ENCODE results near the gene REC8. TPM values are rescaled to one million over a fixed set of nuclear protein-coding genes. Genes with fewer than 3 reads are reported as not detected.
"Not testable (repeated sequence)": the region's sequence is repeated elsewhere in the genome, so short reads cannot be mapped to it uniquely, and the experiment has no call there.

Gene REC8
- total RNA-seq, 1 donor from 2014 or later: 136 TPM

DNA sequence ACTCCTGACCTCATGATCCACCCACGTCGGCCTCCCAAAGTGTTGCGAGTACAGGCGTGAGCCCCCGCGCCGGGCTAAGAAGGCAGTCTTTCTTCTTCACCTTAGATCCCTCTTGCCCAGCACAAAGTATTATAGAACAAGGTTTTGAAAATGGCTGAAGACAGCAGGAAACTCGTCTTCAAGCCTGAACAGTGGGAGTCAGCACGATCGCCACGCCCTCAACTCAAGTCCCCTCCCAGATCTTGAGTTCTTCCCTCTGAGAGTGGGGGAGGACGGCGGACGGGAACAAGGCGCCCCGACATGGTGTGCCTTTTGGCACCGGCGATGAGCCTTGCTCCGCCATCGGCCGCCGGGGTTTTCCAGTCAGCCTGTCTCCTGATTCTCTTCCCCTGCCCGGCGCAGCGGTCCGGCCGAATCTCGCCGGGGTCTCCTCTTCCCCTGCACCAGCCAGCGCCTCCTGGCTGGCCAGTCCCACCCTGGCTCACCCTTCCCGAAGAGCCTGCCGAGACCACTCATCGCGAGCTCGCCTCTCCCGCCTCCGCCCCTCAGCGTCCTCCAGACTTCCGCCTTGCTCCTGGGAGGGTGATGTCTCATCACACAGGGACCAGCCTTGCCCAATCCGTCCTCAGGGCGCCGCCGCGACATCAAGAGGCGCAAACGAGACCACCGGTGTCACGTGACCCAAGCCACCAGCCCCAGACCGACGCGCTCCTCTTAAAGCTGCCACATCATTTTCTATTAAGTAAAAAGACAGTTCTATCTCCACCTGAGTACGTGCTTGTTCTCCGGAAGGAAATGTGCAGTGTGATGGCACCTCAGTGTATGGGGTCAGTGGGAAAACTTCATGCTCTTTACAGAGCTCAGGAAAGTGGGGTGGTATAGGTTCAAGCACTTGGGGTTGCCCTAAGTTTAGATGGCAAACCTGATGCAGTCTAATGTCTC is 41.3 kb downstream of the REC8 start, which contains the start of gene CHMP4A:
Gene CHMP4A (minus strand): TSS at position 565 of the 942 bp plus-strand sequence. CDS start 49 bp downstream, at position 516.
- H3K4me3 Mint-ChIP-seq (ENCODE audit: unreplicated experiment): peak within 1 kb of the TSS; percentile 91
- peak within 1 kb of the TSS; percentile 95 for H3K27ac Mint-ChIP-seq (ENCODE audit: unreplicated experiment)
- peaks cover 19% of the 10 kb centered on the region for H3K27me3 Mint-ChIP-seq (ENCODE audit: unreplicated experiment)
- peak; percentile 98 for DNase-seq
- peaks cover 10% of the 10 kb centered on the region for H3K4me1 Mint-ChIP-seq (ENCODE audit: low read depth, unreplicated experiment)
- TF ChIP-seq, protein P1, sequence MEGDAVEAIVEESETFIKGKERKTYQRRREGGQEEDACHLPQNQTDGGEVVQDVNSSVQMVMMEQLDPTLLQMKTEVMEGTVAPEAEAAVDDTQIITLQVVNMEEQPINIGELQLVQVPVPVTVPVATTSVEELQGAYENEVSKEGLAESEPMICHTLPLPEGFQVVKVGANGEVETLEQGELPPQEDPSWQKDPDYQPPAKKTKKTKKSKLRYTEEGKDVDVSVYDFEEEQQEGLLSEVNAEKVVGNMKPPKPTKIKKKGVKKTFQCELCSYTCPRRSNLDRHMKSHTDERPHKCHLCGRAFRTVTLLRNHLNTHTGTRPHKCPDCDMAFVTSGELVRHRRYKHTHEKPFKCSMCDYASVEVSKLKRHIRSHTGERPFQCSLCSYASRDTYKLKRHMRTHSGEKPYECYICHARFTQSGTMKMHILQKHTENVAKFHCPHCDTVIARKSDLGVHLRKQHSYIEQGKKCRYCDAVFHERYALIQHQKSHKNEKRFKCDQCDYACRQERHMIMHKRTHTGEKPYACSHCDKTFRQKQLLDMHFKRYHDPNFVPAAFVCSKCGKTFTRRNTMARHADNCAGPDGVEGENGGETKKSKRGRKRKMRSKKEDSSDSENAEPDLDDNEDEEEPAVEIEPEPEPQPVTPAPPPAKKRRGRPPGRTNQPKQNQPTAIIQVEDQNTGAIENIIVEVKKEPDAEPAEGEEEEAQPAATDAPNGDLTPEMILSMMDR (IDR thresholded peaks at IDR 0.05; ENCODE audit: partially characterized antibody, unreplicated experiment): no peak
- no peaks in the 10 kb centered on the region for H3K36me3 Mint-ChIP-seq (ENCODE audit: unreplicated experiment)
- peaks cover 12% of the 10 kb centered on the region for H3K9me3 Mint-ChIP-seq (ENCODE audit: unreplicated experiment)

DNA sequence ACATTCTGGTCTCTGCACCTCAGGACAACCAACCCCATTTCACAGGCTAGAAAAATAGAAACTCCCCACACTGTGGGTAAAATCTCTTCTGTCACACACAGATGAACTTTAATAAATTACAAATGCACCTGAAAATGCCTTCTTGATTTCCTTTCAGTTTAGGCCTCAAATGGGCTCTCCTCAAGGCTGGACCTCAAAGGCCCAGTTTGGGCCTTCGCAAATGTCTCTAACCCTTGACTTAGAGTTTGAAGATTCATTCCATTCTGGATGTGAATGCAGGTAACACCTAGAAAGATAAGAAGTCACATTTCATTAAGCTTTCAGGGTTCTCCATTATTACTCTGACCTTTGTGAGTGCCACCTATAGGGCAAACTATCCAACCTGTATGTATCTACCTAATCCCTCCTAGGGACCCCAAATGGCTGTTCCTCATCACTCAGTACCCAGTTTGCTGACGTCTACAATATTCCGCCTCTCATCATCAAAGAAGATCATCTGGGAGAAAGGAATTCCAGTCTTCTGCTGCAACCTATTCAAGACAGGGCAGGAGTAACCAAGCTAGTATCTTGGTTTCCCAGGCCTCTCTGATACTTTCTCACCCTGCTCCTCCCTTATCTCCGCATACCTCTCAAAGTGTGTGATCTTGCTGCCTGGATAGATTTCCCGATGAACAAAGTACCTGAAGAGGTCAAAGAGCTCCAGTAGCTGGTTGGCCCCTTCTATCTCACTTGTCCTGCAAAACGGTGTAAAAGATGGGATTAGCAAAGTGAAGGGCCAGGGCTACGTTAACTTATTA is 42.2 kb downstream of the REC8 start:
- Mint-ChIP-seq H3K27me3 (ENCODE audit: unreplicated experiment) (peaks cover 17% of the 10 kb centered on the region), H3K27ac (ENCODE audit: unreplicated experiment) (peak overlapping the region; percentile 95), H3K9me3 (ENCODE audit: unreplicated experiment) (peaks cover 10% of the 10 kb centered on the region), H3K4me1 (ENCODE audit: low read depth, unreplicated experiment) (peaks cover 10% of the 10 kb centered on the region), H3K4me3 (ENCODE audit: unreplicated experiment) (peak overlapping the region; percentile 91), H3K36me3 (ENCODE audit: unreplicated experiment) (no peaks in the 10 kb centered on the region)
- TF ChIP-seq, protein P1 (IDR thresholded peaks at IDR 0.05; ENCODE audit: partially characterized antibody, unreplicated experiment): no peak
- DNase-seq: no peak

DNA sequence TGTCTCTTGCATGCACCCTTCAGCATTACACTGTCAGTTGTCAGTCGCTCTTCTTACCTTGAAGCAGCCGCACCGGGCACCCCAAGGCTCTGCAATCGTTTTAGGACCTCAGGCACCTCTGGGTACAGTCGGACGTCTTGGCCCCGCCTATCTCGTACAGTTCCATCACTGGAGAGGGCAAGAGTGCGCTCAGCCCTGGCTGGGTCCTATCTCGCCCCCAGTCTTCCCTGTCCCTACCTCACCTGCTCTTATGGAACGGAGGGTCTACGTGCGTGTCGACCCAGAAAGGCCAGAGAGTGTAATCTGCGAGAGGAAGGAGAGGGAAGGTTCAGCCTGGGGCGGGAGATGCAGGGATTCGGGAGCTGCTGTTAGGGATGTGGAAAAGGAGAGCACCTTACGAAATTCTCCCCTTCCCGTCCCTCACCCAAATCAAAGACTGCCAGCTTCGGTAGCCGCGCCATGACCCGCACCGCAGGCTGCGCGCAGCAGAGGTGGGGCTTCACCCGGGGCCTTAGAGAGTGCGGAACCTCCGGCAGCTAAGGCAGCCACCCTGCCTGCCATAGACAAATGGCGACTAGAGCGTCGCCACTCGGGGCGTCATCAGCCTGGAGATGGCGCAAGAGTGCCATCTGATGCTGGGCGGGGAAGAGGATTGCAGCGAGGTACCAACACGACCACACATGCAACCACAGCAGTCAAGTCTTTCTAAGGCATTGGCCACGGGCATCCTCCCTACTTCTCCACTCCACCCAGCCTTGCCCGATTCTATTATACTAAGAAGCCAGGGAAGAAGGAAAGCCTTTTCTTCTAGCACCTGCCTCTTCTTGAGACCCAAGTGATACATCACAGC is 43.8 kb downstream of the REC8 start, which contains the start of gene MDP1:
Gene MDP1 (minus strand): TSS at position 572 of the 850 bp plus-strand sequence. CDS start 111 bp downstream, at position 461.
- H3K27ac Mint-ChIP-seq (ENCODE audit: unreplicated experiment): peak within 1 kb of the TSS; percentile 97
- peak; percentile 87 for DNase-seq
- TF ChIP-seq, protein P1 (IDR thresholded peaks at IDR 0.05; ENCODE audit: partially characterized antibody, unreplicated experiment): peak; percentile 22
- H3K36me3 Mint-ChIP-seq (ENCODE audit: unreplicated experiment): no peaks in the 10 kb centered on the region
- H3K4me3 Mint-ChIP-seq (ENCODE audit: unreplicated experiment): peak within 1 kb of the TSS; percentile 96
- peaks cover 10% of the 10 kb centered on the region for H3K4me1 Mint-ChIP-seq (ENCODE audit: low read depth, unreplicated experiment)
- H3K9me3 Mint-ChIP-seq (ENCODE audit: unreplicated experiment): peaks cover 6% of the 10 kb centered on the region
- H3K27me3 Mint-ChIP-seq (ENCODE audit: unreplicated experiment): peaks cover 12% of the 10 kb centered on the region

DNA sequence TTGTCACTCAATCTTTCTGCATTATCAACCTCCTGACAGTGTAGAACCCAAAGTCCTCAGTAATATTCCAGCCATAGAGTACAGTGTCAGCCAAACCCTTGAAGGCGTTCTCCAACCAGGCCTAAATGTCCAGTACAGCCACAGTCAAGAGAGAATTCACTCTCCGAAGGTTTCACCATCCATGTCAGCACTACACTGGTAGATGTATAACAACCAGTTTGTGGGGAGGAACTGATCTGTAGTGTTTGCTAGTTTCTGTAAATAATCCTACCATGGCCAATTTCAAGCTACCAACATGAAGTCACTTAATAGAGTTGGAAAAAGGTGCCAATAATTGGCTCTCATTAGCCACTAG is 44.4 kb downstream of the REC8 start:
- Mint-ChIP-seq H3K4me3 (ENCODE audit: unreplicated experiment) (peak overlapping the region; percentile 96), H3K27ac (ENCODE audit: unreplicated experiment) (peak overlapping the region; percentile 97), H3K9me3 (ENCODE audit: unreplicated experiment) (peaks cover 6% of the 10 kb centered on the region), H3K27me3 (ENCODE audit: unreplicated experiment) (peaks cover 12% of the 10 kb centered on the region), H3K36me3 (ENCODE audit: unreplicated experiment) (no peaks in the 10 kb centered on the region), H3K4me1 (ENCODE audit: low read depth, unreplicated experiment) (peaks cover 10% of the 10 kb centered on the region)
- TF ChIP-seq, protein P1 (IDR thresholded peaks at IDR 0.05; ENCODE audit: partially characterized antibody, unreplicated experiment): no peak
- DNase-seq: no peak

DNA sequence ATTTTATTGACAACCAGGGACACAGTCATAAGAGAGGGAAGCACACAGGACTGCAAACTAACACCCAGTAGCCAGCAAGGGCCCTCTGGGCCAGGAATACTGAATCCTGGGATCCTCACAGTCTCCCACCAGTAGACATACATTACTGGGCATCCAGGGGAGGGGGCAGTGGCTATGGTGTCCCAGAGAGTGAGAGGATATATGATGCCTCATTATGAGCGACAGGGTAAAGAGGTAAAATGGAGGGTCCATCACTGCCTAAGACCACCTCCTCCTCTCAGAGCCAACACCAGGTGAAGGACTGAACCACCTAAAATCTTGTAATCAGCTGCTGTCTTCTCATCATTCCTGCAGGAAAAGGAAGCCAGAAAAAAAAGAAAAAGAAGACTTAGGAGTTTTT is 45.0 kb downstream of the REC8 start:
- not testable (repeated sequence) for H3K4me1 Mint-ChIP-seq (ENCODE audit: low read depth, unreplicated experiment); H3K9me3 Mint-ChIP-seq (ENCODE audit: unreplicated experiment); H3K36me3 Mint-ChIP-seq (ENCODE audit: unreplicated experiment); H3K4me3 Mint-ChIP-seq (ENCODE audit: unreplicated experiment); DNase-seq
- peak overlapping the region; percentile 62 for H3K27ac Mint-ChIP-seq (ENCODE audit: unreplicated experiment)
- H3K27me3 Mint-ChIP-seq (ENCODE audit: unreplicated experiment): peaks cover 12% of the 10 kb centered on the region
